ENCODE measurements around the gene NELL1.

NELL1 gene

GRCh38 chr11:21427726-21428125, 758.3 kb downstream of the NELL1 start:
- Histone ChIP-seq H3K36me3 (ENCODE audit: insufficient read depth, low read length) (no peaks in the 10 kb centered on the region), H3K9me2 (replicated peaks; ENCODE audit: low read depth, low read length) (0 out of 2 replicates have a peak, but pooled peaks cover 4% of the 10 kb centered on the region), H3K27me3 (ENCODE audit: insufficient read depth, low read length, poor library complexity, severe bottlenecking) (no peaks in the 10 kb centered on the region), H3K4me1 (ENCODE audit: insufficient read depth, low read length, poor library complexity, severe bottlenecking) (no peaks in the 10 kb centered on the region), H3K4me3 (ENCODE audit: low read length, poor library complexity, severe bottlenecking) (no peak overlapping the region), H2AFZ (ENCODE audit: low read length) (no peak overlapping the region), H4K20me1 (ENCODE audit: insufficient read depth, low read length, poor library complexity, severe bottlenecking) (no peaks in the 10 kb centered on the region), H3F3A (ENCODE audit: low read depth) (no peaks in the 10 kb centered on the region), H3K9me3 (ENCODE audit: insufficient read depth, low read depth, low read length) (no peaks in the 10 kb centered on the region), H3K79me2 (ENCODE audit: insufficient read depth, low read length) (no peaks in the 10 kb centered on the region), H3K4me2 (ENCODE audit: low read depth, low read length, poor library complexity, severe bottlenecking) (no peak overlapping the region), H3K9ac (ENCODE audit: low read depth, low read length, poor library complexity, severe bottlenecking) (no peak overlapping the region)
- TF ChIP-seq, protein P1, sequence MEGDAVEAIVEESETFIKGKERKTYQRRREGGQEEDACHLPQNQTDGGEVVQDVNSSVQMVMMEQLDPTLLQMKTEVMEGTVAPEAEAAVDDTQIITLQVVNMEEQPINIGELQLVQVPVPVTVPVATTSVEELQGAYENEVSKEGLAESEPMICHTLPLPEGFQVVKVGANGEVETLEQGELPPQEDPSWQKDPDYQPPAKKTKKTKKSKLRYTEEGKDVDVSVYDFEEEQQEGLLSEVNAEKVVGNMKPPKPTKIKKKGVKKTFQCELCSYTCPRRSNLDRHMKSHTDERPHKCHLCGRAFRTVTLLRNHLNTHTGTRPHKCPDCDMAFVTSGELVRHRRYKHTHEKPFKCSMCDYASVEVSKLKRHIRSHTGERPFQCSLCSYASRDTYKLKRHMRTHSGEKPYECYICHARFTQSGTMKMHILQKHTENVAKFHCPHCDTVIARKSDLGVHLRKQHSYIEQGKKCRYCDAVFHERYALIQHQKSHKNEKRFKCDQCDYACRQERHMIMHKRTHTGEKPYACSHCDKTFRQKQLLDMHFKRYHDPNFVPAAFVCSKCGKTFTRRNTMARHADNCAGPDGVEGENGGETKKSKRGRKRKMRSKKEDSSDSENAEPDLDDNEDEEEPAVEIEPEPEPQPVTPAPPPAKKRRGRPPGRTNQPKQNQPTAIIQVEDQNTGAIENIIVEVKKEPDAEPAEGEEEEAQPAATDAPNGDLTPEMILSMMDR (conservative IDR thresholded peaks at IDR 0.05; ENCODE audit: low read length), result no peak
- no peak for TF ChIP-seq EZH2phosphoT487 (IDR thresholded peaks at IDR 0.05; ENCODE audit: borderline replicate concordance)

DNA sequence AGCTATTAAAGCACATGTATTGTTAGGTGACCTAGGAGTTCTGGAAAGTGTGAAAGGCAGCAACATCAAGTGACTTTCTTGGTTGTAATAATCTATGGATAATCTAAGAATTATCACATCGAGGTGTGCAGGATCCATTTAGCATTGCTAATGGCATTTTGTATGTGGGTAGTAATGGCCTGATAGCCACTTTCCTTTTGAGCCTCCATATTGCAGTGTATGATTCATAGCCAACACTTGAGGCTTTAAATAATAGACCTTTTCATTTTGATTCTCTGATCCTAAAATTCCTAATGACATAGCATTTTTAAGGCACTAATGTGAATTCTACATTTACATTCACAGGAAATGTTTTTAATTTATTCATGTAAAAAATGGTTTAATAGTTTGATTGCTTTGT, 759.4 kb downstream of the NELL1 start:
- H3F3A ChIP-seq (ENCODE audit: low read depth), result no peaks in the 10 kb centered on the region
- 0 out of 2 replicates have a peak, but pooled peaks cover 4% of the 10 kb centered on the region for H3K9me2 ChIP-seq (replicated peaks; ENCODE audit: low read depth, low read length)
- H3K4me3 ChIP-seq (ENCODE audit: low read length, poor library complexity, severe bottlenecking), result no peak overlapping the region
- H2AFZ ChIP-seq (ENCODE audit: low read length), result no peak overlapping the region
- no peaks in the 10 kb centered on the region for H3K9me3 ChIP-seq (ENCODE audit: insufficient read depth, low read depth, low read length)
- H3K4me2 ChIP-seq (ENCODE audit: low read depth, low read length, poor library complexity, severe bottlenecking), result no peak overlapping the region
- H3K27me3 ChIP-seq (ENCODE audit: insufficient read depth, low read length, poor library complexity, severe bottlenecking), result no peaks in the 10 kb centered on the region
- no peaks in the 10 kb centered on the region for H3K79me2 ChIP-seq (ENCODE audit: insufficient read depth, low read length)
- H3K9ac ChIP-seq (ENCODE audit: low read depth, low read length, poor library complexity, severe bottlenecking), result no peak overlapping the region
- no peaks in the 10 kb centered on the region for H4K20me1 ChIP-seq (ENCODE audit: insufficient read depth, low read length, poor library complexity, severe bottlenecking)
- H3K4me1 ChIP-seq (ENCODE audit: insufficient read depth, low read length, poor library complexity, severe bottlenecking), result no peaks in the 10 kb centered on the region
- TF ChIP-seq EZH2phosphoT487 (IDR thresholded peaks at IDR 0.05; ENCODE audit: borderline replicate concordance), result no peak
- TF ChIP-seq, protein P1 (conservative IDR thresholded peaks at IDR 0.05; ENCODE audit: low read length), result no peak
- H3K36me3 ChIP-seq (ENCODE audit: insufficient read depth, low read length), result no peaks in the 10 kb centered on the region

DNA sequence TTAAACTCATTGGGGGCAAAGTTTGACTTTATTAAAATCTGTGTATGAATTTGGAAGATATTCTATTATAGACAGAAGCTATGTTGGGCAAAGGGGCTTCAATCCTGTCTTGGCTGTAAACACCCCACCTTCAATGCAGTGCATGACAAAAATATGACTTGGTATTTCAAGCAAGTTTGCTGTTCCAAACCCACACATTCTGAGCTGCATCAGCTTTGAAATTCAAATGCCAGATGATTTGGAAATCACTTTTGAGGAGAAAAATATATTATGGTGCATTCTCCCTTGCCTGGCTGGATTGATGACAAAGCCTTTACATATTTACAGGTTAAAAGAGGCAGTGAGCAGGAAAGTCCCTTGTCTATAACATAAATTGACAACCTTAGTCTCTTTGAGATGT, 760.0 kb downstream of the NELL1 start:
- 0 out of 2 replicates have a peak, but pooled peaks cover 4% of the 10 kb centered on the region for H3K9me2 ChIP-seq (replicated peaks; ENCODE audit: low read depth, low read length)
- H3K27me3 ChIP-seq (ENCODE audit: insufficient read depth, low read length, poor library complexity, severe bottlenecking), result no peaks in the 10 kb centered on the region
- TF ChIP-seq, protein P1 (conservative IDR thresholded peaks at IDR 0.05; ENCODE audit: low read length), result no peak
- no peak for TF ChIP-seq EZH2phosphoT487 (IDR thresholded peaks at IDR 0.05; ENCODE audit: borderline replicate concordance)
- H3K9ac ChIP-seq (ENCODE audit: low read depth, low read length, poor library complexity, severe bottlenecking), result no peak overlapping the region
- H3K9me3 ChIP-seq (ENCODE audit: insufficient read depth, low read depth, low read length), result no peaks in the 10 kb centered on the region
- H3K4me3 ChIP-seq (ENCODE audit: low read length, poor library complexity, severe bottlenecking), result no peak overlapping the region
- no peaks in the 10 kb centered on the region for H3K36me3 ChIP-seq (ENCODE audit: insufficient read depth, low read length)
- no peaks in the 10 kb centered on the region for H3K4me1 ChIP-seq (ENCODE audit: insufficient read depth, low read length, poor library complexity, severe bottlenecking)
- no peaks in the 10 kb centered on the region for H3F3A ChIP-seq (ENCODE audit: low read depth)
- H3K79me2 ChIP-seq (ENCODE audit: insufficient read depth, low read length), result no peaks in the 10 kb centered on the region
- H2AFZ ChIP-seq (ENCODE audit: low read length), result no peak overlapping the region
- no peaks in the 10 kb centered on the region for H4K20me1 ChIP-seq (ENCODE audit: insufficient read depth, low read length, poor library complexity, severe bottlenecking)
- no peak overlapping the region for H3K4me2 ChIP-seq (ENCODE audit: low read depth, low read length, poor library complexity, severe bottlenecking)
